DMS153 treated with DMSO at 0.1 percent for 48 hours (cell line): Measurements from ENCODE around the gene TMEM273.

Experiments used
- DNase-seq: peaks from one replicate; lab custom pipeline; 2025; ENCODE audit not compliant: unreplicated experiment; lab: John Stamatoyannopoulos, UW

Gene TMEM273

DNA sequence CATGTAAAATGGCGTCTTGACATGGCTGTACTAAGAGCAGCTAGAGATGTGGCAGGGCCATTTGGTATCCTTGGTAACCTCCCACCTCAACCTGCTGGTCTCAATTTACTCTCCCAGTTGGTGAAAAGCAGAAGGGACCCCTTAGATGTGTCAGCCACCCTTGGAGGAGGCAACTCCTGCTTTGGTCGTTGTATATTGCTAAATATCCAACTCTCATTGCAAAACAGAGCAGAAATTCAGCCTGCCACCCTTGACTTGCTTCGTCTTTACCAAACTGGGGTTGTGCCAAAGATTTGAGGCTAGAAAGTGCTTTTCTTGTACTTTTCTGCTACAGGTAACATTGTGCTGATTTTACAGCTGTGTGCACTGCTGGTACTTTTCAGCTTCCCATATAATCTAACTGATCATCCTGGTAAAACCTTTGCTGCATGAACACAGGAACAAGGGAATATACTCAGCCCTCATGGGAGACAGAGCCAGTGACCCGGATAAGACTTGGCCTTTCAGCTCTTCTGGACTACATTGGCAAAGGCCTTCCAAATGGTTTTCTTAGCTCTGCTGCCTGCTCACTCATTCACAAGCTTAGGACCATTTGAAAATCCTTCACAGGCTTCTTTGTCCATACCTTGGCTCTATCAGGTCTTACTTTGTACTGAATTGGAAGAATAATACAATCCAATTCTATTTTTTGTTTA, 70.7 kb downstream of the TMEM273 start:
- no peak for DNase-seq

DNA sequence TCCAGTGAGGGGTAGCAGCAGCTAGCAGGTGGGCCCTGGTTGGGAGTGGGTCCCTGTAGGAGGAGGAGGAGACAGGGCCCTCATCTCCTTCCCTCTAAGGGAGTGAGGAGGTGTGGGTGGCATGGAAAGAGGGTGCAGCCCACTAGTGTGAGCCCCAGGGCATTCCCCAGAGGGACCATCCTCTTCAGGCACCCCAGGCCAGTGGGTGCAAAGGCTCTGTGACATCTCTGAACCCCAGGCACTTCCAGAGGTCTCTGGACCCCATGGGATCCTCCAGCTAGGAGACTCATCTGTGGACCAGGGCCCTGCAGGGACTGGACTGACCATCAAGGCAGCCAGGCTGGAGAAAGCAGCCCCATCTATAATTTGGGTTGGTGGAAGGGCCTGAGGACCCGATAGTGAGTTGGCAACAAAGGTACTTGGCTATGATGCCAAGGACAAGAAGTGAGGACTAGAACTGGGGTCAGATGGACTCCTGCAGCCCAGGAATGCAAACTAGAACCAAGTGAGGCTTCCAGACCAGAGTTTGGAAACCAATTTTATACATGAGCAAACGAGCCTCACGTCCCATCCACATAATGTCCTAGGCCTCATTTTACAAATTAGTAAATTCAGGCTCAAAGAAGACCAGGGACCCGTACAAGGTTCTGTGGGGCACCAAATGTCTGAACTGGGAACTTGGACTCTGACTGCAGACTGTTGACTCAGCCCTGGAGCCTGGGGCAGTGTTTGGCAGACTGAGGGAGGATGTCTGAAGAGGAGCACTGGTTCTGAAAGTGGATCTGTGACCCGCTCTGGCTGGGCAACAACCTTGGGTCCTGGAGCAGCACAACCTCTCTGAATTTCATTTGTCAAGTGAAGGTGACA, 71.4 kb downstream of the TMEM273 start:
- no peak for DNase-seq

DNA sequence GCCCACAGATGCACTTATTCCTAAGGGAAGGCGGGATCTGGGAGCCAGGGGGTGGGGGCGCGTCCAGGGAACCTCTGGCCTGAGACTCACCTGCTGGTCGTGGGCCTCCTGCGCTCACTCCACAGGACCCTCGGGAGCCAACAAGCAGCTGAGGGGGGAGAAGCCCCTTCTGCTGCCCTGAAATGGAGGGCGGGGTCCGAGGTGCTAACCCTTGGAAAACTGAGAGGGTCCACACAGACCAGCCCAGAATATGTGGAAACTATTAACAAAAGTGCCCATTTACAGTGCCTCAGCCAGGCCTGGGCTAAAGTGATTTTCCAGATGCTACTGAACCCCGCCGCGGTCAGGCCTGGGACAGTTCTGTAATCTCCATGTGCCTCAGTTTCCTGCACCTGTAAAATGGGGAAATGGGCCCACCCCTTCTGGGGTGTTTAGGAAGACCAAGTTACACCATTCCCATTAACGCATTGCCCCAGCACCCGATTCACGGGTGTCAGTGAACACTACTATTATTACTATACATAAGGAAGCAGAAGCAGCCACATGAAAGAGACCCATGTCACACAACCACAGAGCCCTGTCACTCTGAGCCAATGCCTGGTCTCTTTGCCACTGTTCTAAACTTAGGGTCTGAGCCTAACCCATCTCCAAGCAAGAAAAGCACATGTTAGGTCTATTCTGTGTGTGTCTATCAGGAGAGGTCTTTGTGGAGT, 72.2 kb downstream of the TMEM273 start:
- DNase-seq, result no peak

DNA sequence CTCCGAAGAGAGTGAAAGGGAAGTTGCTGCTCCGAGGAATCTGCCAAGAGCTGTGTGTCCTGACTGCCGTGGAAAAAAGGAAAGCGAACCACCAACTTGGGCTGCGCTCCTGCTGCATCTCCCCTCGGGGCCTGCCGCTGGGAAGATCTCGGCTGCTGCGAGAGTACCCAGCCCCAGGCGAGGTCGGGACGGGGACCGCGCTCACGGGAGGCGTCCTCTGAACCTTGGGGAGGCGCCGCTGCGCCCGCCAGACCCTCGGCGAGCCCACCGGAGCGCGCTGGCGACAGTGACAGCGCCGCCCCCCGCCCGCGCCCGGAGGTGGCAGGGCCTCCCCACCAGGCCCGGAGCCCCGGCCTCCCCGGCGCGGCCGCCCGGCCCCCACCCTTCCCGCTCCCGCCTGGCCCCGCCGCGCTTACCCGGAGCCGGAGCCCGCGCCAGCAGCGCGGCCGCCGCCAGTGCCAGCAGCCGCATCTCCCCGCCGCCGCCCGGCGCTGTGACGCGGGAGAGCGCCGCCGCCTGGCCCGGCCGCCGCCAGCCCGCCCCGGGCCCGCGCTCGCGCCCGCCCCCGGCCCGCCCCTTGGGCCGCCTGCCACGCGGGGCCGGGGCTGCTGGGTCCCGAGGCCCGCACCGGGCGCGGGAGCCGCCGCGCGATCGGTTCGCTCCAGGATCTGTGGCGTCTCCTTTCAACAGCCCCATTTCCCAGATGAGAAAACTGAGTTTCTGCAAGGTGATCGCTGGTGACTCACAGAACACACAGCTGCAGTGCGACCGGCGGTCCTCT, 73.0 kb downstream of the TMEM273 start, which contains the start of gene VSTM4:
VSTM4 (minus strand) TSS at position 508 of the 781 bp plus-strand sequence; CDS start at position 471, 37 bp downstream.
- DNase-seq, result no peak

DNA sequence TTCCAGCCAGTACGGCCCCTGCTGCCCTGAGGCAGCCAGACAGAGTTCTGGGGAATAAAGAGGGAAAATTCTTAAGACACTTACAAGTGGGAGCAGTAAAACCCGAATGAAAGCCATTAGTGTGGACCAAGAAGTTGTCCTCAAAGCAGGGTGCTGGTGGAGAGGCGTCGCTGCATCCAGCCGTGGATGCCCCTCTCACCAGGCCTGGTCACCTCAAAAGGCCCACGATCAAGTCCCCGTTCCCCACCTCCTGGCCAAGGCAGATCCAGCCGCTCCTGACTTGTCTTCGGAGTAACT, 73.5 kb downstream of the TMEM273 start:
- DNase-seq, result no peak

DNA sequence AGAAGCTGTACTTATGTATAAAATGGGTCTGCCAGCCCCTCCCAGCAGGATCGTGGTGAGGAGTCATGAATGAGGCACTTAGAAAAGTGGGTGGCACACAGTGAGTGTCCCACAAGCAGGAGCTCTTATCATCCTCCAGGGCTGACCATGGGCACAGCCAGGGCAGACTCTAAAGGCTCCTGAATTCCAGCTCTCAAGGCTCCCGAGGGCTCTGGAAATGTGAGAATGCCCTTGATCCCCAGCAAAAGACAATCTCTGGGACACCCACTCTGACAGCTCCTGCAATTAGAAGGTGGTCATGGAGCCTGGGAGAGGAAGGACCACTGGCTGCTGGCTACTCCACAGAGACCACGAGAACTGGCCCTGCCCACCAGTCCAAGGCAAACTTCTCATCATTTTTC, 74.5 kb downstream of the TMEM273 start:
- DNase-seq, result no peak

DNA sequence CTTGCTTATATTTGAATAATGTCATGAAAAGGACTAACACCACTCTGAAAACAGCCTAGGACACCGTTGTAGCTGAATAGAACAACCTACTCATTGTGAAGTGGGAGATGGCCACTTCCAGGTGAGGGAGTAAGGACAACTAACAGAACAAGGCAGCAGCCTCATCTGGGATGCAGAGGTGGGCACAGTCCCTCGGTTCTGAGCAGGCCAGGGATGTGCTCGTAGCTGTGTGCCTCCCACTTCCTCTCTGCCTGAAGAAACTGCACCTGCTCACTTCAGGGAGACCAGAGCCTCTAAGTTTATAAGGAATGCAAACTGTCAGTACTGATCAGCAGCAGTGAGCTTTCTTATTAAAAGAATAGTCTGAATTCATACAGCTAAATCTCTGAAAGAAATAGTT, 75.3 kb downstream of the TMEM273 start:
- DNase-seq, result no peak

DNA sequence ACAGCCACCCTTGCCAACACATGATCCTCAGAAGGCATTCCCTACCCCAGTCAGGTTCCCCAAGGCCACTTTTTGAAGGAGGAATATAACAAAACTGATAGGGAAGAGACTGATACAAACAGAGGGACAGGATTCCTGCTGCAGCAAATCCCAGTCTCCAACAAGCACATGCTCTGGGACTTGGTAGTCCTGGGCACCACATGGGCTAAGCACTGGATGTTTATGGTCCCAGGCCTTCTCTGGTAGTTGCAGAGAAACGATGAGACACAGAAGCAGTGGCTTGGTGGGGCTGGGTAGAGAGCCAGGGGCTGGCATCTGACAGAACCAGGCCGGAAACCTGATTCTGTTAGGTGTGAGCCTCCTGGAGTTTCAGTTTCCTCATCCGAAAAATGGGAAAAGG, 76.1 kb downstream of the TMEM273 start:
- DNase-seq, result no peak

DNA sequence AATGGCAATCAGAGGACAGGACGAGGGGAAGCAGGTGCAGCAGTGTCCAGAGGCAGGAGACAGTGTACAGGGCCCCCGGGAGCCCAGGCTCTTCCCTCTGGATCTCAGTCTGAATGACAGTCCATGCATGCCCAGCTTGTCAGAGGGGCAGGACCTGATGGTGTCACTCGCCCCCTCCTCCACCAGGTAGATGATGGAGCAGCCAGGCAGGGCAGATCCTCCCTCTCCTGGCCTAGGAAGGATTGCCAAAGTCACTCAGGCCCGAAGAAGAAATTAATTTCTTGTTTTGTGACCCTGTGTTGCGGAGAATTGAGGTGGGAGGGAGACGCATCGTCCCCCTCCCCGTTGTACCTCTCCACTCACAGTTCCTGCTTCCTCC, 76.9 kb downstream of the TMEM273 start:
- DNase-seq, result no peak

DNA sequence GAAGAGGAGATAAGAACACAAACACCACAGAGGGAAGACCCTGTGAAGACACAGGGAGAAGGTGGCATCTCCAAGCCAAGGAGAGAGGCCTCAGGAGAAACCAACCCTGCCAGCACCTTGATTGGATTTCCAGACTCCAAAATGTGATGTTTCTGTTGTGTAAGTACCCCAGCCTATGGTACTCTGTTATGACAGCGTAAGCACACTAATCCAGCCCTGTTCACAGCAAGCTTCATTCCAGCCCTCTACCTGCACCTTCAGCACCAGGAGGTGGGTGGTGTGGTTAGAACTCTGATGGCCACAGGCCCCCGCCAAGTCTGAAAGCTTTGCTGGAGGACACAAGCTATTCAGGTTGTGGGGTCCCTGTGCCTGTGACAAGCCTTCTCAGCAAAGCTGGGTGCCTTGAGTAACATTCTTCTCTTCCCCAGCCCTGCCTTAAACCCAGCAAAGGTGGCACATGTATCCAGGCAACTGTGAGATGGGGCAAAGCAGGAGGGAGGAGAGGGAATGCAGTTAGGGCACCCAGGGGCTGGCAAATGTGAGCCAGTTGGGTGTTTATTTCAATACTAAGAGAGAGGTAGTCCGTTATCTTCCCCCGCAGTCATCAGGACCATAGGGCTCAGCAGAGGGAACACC, 77.4 kb downstream of the TMEM273 start:
- no peak for DNase-seq

DNA sequence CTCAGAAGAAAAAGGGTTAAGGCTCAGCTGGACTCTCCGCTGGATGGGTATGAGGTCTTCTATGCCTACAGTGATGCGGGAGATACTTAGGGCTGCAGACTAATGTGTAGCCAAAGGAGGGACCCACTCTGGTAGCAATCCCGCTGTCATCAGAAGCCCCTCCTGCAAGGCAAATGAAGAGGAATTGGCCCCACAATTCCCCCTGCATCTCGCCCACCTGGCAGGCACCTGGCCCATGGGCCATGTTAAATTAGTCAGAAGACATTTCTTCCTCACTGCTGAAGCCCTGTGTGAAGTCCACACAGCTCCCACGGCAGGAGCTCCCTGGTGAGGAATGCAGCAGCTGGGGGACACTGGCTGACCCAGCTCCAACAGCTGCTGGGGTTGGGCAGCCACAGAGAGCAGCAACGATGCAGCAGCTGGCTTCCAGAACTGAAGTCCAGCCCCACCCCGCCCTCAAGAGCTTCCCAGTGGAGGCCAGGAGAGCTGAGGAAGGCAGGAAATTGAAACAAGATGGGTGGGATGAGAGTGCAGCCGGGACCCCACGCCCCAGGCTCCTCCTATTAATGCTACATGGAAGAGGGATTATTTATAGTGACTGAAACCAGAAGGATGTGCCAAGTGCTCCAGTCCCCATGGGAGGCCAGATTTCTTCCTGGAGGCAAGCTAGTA, 78.4 kb downstream of the TMEM273 start:
- no peak for DNase-seq

DNA sequence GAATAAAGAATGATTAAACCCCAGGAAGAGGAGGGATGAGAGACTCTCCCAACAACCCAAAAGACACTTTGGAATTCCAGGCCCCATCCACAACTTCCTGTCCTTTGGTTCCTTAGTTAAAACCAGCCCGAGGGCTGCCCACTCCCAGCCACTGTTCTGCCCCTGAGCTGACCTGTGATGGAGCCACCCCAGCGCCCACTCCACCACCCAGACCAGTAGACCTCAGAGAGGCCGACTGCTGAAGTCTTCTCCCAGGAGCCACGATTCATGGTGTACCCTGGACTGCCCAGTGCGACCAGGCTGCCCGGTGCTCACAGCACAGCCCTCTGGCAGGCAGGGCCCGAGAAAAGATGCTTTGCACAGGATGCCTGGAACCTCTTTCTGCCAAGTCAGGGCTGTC, 79.5 kb downstream of the TMEM273 start:
- no peak for DNase-seq

DNA sequence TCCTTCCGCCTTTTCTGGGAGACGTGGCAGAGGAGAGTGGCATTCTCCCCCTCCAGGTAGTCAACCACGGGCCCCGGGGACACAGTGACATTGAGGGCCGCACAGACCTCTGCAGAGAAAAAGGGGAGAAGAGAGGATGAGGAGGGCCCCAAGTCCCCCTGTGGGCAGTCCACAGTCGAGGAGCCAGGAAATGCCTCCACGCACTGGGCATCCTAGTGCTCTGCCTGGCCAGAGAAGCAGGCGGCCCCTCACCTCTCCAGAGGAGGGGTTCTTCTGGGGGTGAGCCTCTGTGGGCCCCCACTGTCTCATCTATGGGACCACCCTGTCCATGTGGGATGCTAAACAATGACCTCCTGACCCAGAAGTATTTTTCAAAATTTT, 80.3 kb downstream of the TMEM273 start:
- no peak for DNase-seq

DNA sequence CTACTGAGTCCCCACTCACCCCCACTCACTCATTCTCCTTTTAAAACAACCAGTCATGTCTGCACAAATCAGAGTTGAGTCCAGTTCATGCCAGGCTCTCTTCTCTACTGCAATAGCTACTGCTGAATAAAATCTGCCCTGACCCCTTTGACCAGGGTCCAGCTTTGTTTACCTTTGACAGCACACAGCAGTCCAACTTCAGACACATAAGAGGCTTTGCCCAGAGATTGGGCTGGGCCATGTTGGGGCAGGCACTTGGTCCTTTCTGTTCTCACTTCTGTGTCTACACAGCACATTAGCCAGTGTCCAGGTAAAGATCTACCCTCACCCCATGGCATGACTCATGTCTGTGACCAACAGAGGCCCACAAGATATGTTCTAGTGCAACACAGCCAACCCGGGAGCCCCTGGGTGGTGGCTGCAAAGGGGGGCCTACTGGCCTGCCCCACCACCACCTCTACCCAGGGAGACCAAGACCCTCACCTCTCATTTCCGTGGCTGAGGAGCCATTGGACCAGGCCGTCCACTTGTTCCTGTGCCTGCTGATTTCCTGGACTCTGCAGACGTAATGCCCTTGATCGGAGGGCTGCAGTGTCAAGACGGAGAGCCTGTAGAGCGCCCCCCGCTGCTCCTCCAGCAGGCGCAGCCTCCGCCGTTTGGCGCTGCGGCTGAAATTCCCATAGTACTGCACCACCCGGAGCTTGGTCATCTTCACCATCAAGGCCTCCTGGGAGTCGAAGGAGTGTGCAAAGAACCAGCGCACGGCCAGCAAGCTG, 80.9 kb downstream of the TMEM273 start:
- DNase-seq, result no peak

DNA sequence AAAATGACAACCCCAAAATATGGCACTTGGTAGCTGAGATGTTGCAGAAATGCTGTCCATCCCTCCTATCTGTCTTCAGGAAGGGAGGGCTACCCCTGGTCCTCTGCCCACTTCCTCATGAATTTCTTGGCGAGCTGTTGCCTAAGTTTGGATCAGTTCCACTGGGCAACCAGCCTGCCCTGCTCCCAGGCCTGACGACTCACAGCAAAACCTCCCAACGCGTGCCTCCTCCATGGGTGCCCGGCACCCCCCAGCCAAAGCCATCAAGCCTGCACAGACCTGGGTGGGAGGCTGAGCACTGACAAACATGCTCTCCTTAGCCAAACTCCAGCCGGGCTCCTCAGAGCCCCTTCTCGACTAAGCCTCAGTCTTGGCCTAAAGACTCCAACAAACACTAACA, 81.7 kb downstream of the TMEM273 start:
- no peak for DNase-seq

DNA sequence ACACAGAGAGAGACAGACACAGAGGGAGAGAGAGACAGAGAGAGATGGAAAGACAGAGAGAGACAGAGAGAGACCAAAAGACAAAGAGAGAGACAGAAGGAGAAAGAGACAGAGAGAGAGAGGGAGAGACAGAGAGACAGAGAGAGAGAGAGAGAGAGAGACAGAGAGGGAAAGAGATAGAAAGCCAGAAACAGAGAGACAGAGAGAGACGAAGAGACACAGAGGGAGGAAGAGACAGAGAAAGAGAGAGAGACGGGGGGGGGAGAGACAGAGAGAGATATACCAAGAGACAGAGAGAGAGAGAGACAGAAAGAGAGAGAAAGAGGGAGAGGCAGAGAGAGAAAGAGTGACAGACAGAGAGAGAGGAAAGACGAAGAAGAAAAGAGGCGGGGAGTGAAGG, 83.1 kb downstream of the TMEM273 start:
- DNase-seq, result no peak
